Natural killer cell (primary cell): ENCODE measurements around the gene MOB2. TPM values are rescaled to one million over a fixed set of nuclear protein-coding genes. Genes with fewer than 3 reads are reported as not detected.
"Not testable (repeated sequence)": the region's sequence is repeated elsewhere in the genome, so short reads cannot be mapped to it uniquely, and the experiment has no call there.

Experiments
- ATAC-seq, 3 donors: fragments of 150-1000 bp in 2 of 3; fragments of 200-7000 bp in 1 of 3; cut with Tn5 transposase; 1 replicate in 1 of 3; 2 replicates in 2 of 3; pipeline ENCODE4 v1.10.0; 2021; ENCODE audit warnings: mild to moderate bottlenecking in 2 of 3, moderate library complexity in 2 of 3
- DNase-seq, 2 donors: peaks; one replicate each; pipeline versions ENCODE4 v3.0.0 to v3.0.0-alpha.2; 2013 to 2021; ENCODE audit warnings: mixed read lengths in 1 of 2
- H3K27ac ChIP-seq: one replicate; pipeline ENCODE4 v1.5.1; 2013; ENCODE audit warnings: mild to moderate bottlenecking, low read length
- H3K27me3 ChIP-seq: one replicate; pipeline ENCODE4 v1.6.1; 2013; ENCODE audit warnings: low read length; ENCODE audit not compliant: control insufficient read depth, insufficient read depth
- H3K36me3 ChIP-seq: one replicate; pipeline ENCODE4 v1.6.1; 2013; ENCODE audit warnings: low read length; ENCODE audit not compliant: control insufficient read depth, insufficient read depth
- H3K4me1 ChIP-seq: one replicate; pipeline ENCODE4 v1.6.1; 2013; ENCODE audit warnings: low read length; ENCODE audit not compliant: control insufficient read depth, insufficient read depth
- H3K4me3 ChIP-seq: one replicate; pipeline ENCODE4 v1.5.1; 2013; ENCODE audit warnings: low read length
- H3K9me3 ChIP-seq: one replicate; pipeline ENCODE4 v1.6.1; 2013; ENCODE audit warnings: low read length; ENCODE audit not compliant: control insufficient read depth, insufficient read depth
- H3K27ac Mint-ChIP-seq, 2 donors: one replicate each; pipeline ENCODE4 v1.8.0; 2022; ENCODE audit warnings: mild to moderate bottlenecking in 2 of 2, mixed read lengths in 2 of 2, moderate library complexity in 1 of 2
- H3K27me3 Mint-ChIP-seq, 2 donors: one replicate each; pipeline ENCODE4 v1.8.0; 2022; ENCODE audit warnings: low read depth in 2 of 2, mixed read lengths in 2 of 2
- H3K36me3 Mint-ChIP-seq: one replicate; pipeline ENCODE4 v1.8.0; 2022; ENCODE audit warnings: mixed read lengths
- H3K4me1 Mint-ChIP-seq, 2 donors: one replicate each; pipeline ENCODE4 v1.8.0; 2022; ENCODE audit warnings: mixed read lengths in 2 of 2
- H3K4me3 Mint-ChIP-seq: one replicate; pipeline ENCODE4 v1.8.0; 2022; ENCODE audit warnings: mild to moderate bottlenecking, moderate library complexity, mixed read lengths
- H3K9me3 Mint-ChIP-seq, 2 donors: one replicate each; pipeline ENCODE4 v1.8.0; 2022; ENCODE audit warnings: mixed read lengths in 2 of 2
- WGBS: methylation state at CpG from one replicate; pipeline ENCODE4 v1.1.7; 2013; ENCODE audit warnings: missing lambda C conversion rate; ENCODE audit not compliant: insufficient coverage; 5-methylcytosine and 5-hydroxymethylcytosine counted together
- intact Hi-C: fragments of 100-400 bp; cut with micrococcal nuclease; formaldehyde crosslinking; loops from one replicate; pipeline ENCODE4 v1.14.2; 2022
- total RNA-seq, 4 donors: library from RNA; stranded (reverse); fragments of 120-200 nt in 1 of 4; gene quantifications; one replicate each; pipeline versions ENCODE4 v1.2.3 to v1.2.4, GENCODE V29; 2013 to 2022
- TF ChIP-seq, protein P1 (sequence below): fragments of 200-600 bp; IDR thresholded peaks from one replicate; pipeline ENCODE4 v1.8.0; 2022; ENCODE audit warnings: antibody characterized with exemption

Gene MOB2
- total RNA-seq, 3 donors from 2014 or later (not counting 1 experiment from before 2014, with no cell fraction given): 61.9 to 79.6 (median 78.5) TPM

DNA sequence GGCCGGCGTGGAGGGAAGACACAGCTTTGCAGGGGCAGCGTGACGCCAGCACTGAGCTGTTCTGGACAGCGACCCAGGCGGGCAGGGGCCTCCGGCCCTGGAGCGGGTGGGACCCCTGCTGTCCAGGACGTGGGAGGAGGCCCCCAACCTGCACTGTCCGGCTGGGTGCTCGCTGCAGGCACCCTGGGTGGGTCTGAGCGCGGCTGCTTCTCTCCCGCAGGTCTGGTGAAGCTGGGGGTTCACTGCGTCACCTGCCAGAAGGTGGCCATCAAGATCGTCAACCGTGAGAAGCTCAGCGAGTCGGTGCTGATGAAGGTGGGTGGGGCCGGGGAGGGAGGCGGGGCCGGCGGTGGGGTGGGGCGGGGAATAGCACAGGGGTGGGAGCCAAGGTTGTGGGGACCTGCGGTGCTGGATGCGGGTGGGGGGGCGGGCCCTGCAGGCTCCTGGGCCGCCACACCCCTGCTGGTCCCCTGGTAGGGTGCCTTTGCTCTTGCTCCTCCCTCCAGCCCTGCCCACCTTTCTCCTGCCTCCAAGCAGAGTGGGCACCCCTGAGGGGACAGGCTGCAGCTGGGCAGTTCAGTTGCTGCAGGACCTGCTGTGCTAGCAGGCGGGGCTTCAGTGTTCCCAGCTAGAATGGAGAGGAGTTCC, 50.6 kb downstream of the MOB2 start:
- WGBS: 47% methylated on average over 20 of the region's 29 CpGs
- Histone ChIP-seq H3K27me3 (no peaks in the 10 kb centered on the region), H3K4me1 (no peaks in the 10 kb centered on the region), H3K9me3 (no peaks in the 10 kb centered on the region), H3K4me3 (no peak overlapping the region), H3K27ac (no peak overlapping the region), H3K36me3 (no peaks in the 10 kb centered on the region)
- DNase-seq (peak in 1 of 2 donors; percentile 23), ATAC-seq (peak in 1 of 3 donors; percentile 37)
- TF ChIP-seq, protein P1, sequence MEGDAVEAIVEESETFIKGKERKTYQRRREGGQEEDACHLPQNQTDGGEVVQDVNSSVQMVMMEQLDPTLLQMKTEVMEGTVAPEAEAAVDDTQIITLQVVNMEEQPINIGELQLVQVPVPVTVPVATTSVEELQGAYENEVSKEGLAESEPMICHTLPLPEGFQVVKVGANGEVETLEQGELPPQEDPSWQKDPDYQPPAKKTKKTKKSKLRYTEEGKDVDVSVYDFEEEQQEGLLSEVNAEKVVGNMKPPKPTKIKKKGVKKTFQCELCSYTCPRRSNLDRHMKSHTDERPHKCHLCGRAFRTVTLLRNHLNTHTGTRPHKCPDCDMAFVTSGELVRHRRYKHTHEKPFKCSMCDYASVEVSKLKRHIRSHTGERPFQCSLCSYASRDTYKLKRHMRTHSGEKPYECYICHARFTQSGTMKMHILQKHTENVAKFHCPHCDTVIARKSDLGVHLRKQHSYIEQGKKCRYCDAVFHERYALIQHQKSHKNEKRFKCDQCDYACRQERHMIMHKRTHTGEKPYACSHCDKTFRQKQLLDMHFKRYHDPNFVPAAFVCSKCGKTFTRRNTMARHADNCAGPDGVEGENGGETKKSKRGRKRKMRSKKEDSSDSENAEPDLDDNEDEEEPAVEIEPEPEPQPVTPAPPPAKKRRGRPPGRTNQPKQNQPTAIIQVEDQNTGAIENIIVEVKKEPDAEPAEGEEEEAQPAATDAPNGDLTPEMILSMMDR: no peak
- no peak overlapping the region for H3K27ac Mint-ChIP-seq
- no peaks in the 10 kb centered on the region for H3K36me3 Mint-ChIP-seq
- no peaks in the 10 kb centered on the region for H3K4me1 Mint-ChIP-seq
- H3K27me3 Mint-ChIP-seq: no peaks in the 10 kb centered on the region
- intact Hi-C loops: no loop called here
- no peaks in the 10 kb centered on the region for H3K9me3 Mint-ChIP-seq
- no peak overlapping the region for H3K4me3 Mint-ChIP-seq

DNA sequence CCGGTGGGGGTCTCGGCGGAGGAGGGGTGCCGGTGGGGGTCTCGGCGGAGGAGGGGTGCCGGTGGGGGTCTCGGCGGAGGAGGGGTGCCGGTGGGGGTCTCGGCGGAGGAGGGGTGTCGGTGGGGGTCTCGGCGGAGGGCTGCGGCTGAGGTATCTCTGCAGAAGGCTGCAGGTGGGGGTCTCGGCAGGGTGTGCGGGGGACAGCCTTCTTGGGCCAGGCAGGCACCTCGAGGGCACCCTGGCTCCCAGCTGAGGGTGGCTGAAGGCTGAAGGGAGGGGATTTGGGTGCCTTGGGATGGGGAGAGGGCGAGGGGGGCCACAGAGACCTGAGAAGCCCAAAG, 51.1 kb downstream of the MOB2 start:
- H3K4me1 ChIP-seq, H3K27ac Mint-ChIP-seq, H3K9me3 ChIP-seq, H3K27ac ChIP-seq, H3K4me3 Mint-ChIP-seq, DNase-seq, H3K36me3 ChIP-seq, H3K27me3 Mint-ChIP-seq, H3K27me3 ChIP-seq, H3K36me3 Mint-ChIP-seq, H3K4me3 ChIP-seq, H3K4me1 Mint-ChIP-seq, intact Hi-C loops, ATAC-seq, H3K9me3 Mint-ChIP-seq: not testable (repeated sequence)
- WGBS: 88% methylated on average over 13 of the region's 20 CpGs

DNA sequence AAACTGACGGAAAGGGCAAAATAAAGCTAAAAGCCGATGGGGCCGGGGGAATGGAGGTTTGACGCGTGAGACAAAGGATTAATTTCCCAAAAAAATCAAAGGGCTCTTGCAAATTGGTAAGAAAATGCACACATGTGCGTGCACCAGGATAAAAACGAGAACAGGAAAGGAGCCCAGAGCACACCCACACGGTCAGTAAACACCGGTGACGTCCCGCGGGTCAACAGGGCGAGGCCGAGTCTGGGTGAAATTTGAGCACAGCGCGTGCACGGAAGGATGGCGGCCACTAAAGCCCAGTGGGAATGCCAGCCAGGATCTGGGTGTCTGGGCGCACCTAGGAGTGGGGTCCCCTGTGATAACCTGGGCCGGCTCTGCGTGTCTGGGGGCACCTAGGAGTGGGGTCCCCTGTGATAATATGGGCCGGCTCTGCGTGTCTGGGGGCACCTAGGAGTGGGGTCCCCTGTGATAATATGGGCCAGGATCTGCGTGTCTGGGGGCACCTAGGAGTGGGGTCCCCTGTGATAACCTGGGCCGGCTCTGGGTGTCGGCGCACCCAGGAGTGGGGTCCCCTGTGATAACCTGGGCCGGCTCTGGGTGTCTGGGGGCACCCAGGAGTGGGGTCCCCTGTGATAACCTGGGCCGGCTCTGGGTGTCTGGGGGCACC, 52.5 kb downstream of the MOB2 start:
- no peak overlapping the region for H3K27ac Mint-ChIP-seq
- no peak overlapping the region for H3K4me3 Mint-ChIP-seq
- Histone ChIP-seq H3K27me3 (no peaks in the 10 kb centered on the region), H3K9me3 (no peaks in the 10 kb centered on the region), H3K36me3 (no peaks in the 10 kb centered on the region), H3K27ac (no peak overlapping the region), H3K4me1 (no peaks in the 10 kb centered on the region), H3K4me3 (no peak overlapping the region)
- TF ChIP-seq, protein P1: no peak
- H3K27me3 Mint-ChIP-seq: no peaks in the 10 kb centered on the region
- ATAC-seq (no peak), DNase-seq (no peak)
- 93% methylated on average over 29 of the region's 29 CpGs for WGBS
- no peaks in the 10 kb centered on the region for H3K36me3 Mint-ChIP-seq
- no peaks in the 10 kb centered on the region for H3K9me3 Mint-ChIP-seq
- intact Hi-C loops: no loop called here
- H3K4me1 Mint-ChIP-seq: no peaks in the 10 kb centered on the region

DNA sequence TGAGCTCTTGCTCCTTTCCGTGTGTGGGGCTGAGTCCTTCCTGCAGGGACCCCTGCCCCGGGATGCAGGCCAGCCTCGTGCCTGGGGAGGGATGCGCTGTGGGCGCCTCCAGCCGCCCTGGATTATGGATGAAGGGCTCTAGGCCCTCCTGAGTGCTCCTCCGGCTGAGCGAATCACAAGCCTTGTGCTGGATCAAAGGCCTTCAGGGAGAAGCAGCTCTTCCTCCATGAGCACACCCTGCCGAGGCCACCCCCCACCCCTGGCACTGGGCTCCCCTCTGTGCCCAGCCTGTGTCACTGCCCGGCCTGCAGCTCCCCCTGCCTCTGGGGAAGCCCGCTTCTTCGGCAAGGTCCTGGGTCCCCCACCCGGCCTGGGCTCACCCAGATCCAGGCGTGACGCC, 53.0 kb downstream of the MOB2 start:
- DNase-seq: no peak
- no peak overlapping the region for H3K4me3 ChIP-seq
- Mint-ChIP-seq H3K9me3 (no peaks in the 10 kb centered on the region), H3K4me3 (no peak overlapping the region), H3K27me3 (no peaks in the 10 kb centered on the region), H3K36me3 (no peaks in the 10 kb centered on the region), H3K4me1 (no peaks in the 10 kb centered on the region), H3K27ac (no peak overlapping the region)
- H3K9me3 ChIP-seq: no peaks in the 10 kb centered on the region
- no peak overlapping the region for H3K27ac ChIP-seq
- WGBS: 86% methylated on average over 15 of the region's 15 CpGs
- intact Hi-C loops: no loop called here
- no peaks in the 10 kb centered on the region for H3K36me3 ChIP-seq
- TF ChIP-seq, protein P1: no peak
- ATAC-seq: no peak
- H3K4me1 ChIP-seq: no peaks in the 10 kb centered on the region
- no peaks in the 10 kb centered on the region for H3K27me3 ChIP-seq
